ENCODE results near the gene NCOA1. TPM values are rescaled to one million over a fixed set of nuclear protein-coding genes. Genes with fewer than 3 reads are reported as not detected.
A peak's percentile ranks its signal among the peaks of the same experiment; 100 is the strongest.

Gene NCOA1
- total RNA-seq, 3 donors from 2014 or later: 34.8 to 55.6 (median 43.6) TPM

DNA sequence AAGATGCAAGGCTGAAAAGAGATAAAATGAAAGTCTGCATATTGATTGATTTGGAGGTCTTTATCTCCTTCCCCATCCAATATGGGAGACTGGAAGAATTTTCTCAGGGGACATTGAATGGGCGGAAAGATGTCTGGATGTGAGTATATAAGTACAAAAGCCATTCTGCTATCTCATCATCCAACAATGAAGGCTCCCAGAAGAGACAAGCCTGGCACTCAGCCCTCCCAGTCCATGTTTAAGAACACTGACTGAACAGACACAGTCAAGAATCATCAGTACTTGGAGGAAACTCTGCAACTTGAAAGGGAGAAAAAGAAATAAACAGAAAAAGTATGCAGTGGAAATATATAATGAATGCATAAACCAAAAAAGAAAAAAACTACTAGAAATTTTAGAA, 221.2 kb downstream of the NCOA1 start:
- Histone ChIP-seq H3K4me1 (ENCODE audit: low read depth) (no peaks in the 10 kb centered on the region), H3K9me3 (no peaks in the 10 kb centered on the region), H3K36me3 (ENCODE audit: low read depth) (no peaks in the 10 kb centered on the region), H3K4me3 (no peak overlapping the region)
- no peak for ATAC-seq
- intact Hi-C loops (cut with DNase I, micrococcal nuclease): no loop called here
- TF ChIP-seq, protein P1, sequence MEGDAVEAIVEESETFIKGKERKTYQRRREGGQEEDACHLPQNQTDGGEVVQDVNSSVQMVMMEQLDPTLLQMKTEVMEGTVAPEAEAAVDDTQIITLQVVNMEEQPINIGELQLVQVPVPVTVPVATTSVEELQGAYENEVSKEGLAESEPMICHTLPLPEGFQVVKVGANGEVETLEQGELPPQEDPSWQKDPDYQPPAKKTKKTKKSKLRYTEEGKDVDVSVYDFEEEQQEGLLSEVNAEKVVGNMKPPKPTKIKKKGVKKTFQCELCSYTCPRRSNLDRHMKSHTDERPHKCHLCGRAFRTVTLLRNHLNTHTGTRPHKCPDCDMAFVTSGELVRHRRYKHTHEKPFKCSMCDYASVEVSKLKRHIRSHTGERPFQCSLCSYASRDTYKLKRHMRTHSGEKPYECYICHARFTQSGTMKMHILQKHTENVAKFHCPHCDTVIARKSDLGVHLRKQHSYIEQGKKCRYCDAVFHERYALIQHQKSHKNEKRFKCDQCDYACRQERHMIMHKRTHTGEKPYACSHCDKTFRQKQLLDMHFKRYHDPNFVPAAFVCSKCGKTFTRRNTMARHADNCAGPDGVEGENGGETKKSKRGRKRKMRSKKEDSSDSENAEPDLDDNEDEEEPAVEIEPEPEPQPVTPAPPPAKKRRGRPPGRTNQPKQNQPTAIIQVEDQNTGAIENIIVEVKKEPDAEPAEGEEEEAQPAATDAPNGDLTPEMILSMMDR (IDR thresholded peaks at IDR 0.05): no peak
- DNase-seq: no peak

DNA sequence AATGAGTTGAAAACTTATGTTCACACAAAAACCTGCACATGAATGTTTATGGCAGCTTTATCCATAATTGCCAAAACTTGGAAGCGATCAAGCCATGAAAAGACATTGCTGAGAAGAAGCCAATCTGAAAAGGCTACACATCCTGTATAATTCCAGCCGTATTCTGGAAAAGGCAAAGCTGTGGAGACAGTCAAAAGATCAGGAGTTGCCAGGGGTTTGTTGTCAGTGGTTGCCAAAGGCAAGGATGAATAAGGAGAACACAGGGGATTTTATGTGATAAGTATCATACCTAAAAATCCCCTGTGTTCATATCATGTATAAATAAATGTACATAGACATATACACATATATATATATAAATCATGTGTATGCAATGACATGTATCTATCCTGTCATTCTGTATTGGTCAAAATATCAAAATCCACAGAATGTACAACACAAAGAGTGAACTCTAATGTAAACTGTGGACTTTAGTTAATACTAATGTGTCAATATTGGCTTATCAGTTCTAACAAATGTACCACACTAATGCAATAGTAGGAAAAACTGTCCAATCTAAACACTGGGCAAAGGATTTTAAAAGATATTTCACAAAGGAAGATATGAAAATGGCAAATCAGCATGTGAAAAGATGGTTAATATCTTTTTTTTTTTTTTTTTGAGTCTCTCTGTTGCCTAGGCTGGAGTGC, 226.4 kb downstream of the NCOA1 start:
- H3K9me3 ChIP-seq: no peaks in the 10 kb centered on the region
- DNase-seq: no peak
- H3K4me1 ChIP-seq (ENCODE audit: low read depth): no peaks in the 10 kb centered on the region
- no peak overlapping the region for H3K4me3 ChIP-seq
- no peaks in the 10 kb centered on the region for H3K36me3 ChIP-seq (ENCODE audit: low read depth)
- no peak for ATAC-seq
- TF ChIP-seq, protein P1 (IDR thresholded peaks at IDR 0.05): no peak
- intact Hi-C loops (cut with DNase I, micrococcal nuclease): no loop called here

DNA sequence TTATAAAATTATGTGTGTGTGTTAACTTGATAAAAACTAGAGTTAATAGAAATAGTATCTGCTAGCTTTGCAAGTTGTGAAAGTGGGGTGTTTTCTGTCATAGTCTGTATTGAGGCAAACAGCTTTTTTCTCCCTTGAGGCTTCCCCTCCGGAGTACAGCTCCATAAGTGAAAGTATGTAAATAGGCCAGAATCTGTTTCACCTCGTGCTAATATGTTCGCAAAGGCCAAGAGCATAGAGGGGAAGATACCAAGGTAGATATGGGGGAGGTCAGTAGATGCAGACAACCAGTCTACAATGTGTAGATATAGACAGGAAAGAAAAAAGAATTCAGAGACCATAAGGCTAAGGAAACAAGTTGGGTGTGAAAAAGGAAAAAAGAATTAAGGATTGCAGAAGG, 229.3 kb downstream of the NCOA1 start:
- ATAC-seq (no peak), DNase-seq (no peak)
- Histone ChIP-seq H3K36me3 (ENCODE audit: low read depth) (no peaks in the 10 kb centered on the region), H3K4me1 (ENCODE audit: low read depth) (no peaks in the 10 kb centered on the region), H3K9me3 (no peaks in the 10 kb centered on the region), H3K4me3 (no peak overlapping the region)
- TF ChIP-seq, protein P1 (IDR thresholded peaks at IDR 0.05): no peak
- intact Hi-C loops (cut with DNase I, micrococcal nuclease): no loop called here

DNA sequence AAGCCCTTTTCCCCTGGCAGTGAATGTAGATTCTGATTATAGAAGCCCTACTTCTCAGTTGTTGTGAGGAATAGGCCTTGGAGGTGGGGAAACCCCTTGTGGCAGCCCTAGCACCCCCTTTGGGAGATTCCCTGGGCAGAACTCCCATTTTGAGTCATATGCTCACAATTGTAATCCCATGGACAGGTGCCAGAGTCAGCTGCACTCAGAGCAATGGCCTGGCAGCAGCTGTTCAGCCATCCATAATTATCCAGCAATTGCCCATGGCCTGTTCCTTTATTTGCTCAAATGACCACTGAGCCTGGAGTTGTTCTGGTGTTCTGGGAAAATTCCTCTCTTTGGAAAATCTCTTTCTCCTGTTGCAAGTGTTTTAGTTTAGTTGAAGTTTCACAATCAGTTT, 230.4 kb downstream of the NCOA1 start:
- intact Hi-C loops (cut with DNase I, micrococcal nuclease): no loop called here
- no peaks in the 10 kb centered on the region for H3K36me3 ChIP-seq (ENCODE audit: low read depth)
- H3K9me3 ChIP-seq: no peaks in the 10 kb centered on the region
- H3K4me1 ChIP-seq (ENCODE audit: low read depth): no peaks in the 10 kb centered on the region
- peak in 2 of 3 donors; percentile 38 to 75 for DNase-seq
- H3K4me3 ChIP-seq: no peak overlapping the region
- ATAC-seq: peak; percentile 78
- TF ChIP-seq, protein P1 (IDR thresholded peaks at IDR 0.05): no peak

DNA sequence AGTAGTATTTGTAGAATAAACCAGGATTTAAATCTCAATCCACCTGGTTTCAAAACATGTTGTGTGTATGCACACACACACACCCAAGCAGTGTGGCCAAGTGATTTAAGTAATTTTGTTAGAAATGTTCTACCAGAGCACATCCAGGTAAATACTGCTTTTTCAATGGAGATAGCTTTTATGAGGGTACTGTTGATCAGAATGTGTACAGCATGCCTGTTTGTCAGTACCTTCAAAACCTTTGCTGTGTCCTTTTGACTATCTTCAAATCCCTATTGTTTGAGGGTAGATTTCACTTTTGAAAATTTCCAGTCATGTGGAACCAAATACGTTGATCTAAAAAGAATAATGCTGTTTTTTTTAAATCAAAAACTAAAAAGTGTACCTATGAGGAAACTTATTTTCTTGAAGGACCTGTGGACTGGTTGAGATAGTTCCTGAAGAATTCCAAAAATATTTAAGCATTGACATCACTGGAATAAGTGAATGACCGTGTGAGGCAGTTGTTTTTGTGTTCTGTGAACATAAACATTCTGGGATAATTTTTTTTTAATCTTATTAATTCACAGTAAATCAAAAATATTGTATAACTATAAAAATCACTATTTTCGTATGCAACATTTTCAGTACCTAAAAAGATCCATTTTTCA, 231.2 kb downstream of the NCOA1 start:
- intact Hi-C loops (cut with DNase I, micrococcal nuclease): no loop called here
- no peaks in the 10 kb centered on the region for H3K36me3 ChIP-seq (ENCODE audit: low read depth)
- ATAC-seq (no peak), DNase-seq (no peak)
- no peak overlapping the region for H3K4me3 ChIP-seq
- H3K9me3 ChIP-seq: no peaks in the 10 kb centered on the region
- H3K4me1 ChIP-seq (ENCODE audit: low read depth): no peaks in the 10 kb centered on the region
- TF ChIP-seq, protein P1 (IDR thresholded peaks at IDR 0.05): no peak
